ENCODE data around the gene PCSK5. TPM values are rescaled to one million over a fixed set of nuclear protein-coding genes. Genes with fewer than 3 reads are reported as not detected.

The PCSK5 gene
- polyA plus RNA-seq, 1 donor: 123 TPM

DNA sequence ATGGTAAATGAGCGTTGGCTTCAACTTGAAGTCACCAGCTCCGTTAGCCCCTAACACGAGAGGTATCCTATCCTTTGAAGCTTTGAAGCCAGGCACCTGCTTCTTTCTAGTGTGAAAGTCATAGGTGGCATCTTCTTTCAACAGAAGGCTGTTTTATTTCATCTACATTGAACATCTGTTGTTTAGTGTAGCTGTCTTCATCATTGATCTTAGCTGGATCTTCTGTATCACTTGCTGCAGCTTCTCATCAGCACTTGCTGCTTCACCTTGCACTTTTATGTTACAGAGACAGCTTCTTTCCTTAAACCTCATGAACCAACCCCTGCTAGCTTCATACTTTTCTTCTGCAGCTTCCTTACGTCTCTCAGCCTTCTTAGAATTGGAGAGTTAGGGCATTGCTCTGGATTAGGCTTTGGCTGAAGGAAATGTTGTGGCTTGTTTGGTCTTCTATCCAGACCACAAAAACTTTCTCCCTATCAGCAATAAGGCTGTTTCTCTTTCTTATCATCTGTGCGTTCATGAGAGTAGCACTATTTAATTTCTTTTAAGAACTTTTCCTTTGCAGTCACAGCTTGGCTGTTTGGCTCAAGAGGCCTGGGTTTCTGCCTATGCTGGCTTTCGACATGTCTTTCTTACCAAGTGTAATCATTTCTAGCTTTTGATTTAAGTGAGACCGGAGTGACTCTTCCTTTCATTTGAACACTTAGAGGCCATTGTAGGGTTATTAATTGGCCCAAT, 47.2 kb downstream of the PCSK5 start:
- DNase-seq: no peak
- no peak overlapping the region for H3K27ac ChIP-seq (ENCODE audit: low read length)
- H3K4me1 ChIP-seq (ENCODE audit: control insufficient read depth, insufficient read depth, low read length): peaks cover 6% of the 10 kb centered on the region
- H3K4me3 ChIP-seq (ENCODE audit: low read length): no peak overlapping the region
- H3K27me3 ChIP-seq (ENCODE audit: control insufficient read depth, insufficient read depth, low read length): no peaks in the 10 kb centered on the region
- no peaks in the 10 kb centered on the region for H3K9me3 ChIP-seq (ENCODE audit: control insufficient read depth, low read depth, low read length)
- H3K36me3 ChIP-seq (ENCODE audit: control insufficient read depth, insufficient read depth, low read length): peaks cover 58% of the 10 kb centered on the region
- 86% methylated on average over 1 of the region's 7 CpGs for WGBS (ENCODE audit: insufficient coverage, low lambda C conversion rate)

DNA sequence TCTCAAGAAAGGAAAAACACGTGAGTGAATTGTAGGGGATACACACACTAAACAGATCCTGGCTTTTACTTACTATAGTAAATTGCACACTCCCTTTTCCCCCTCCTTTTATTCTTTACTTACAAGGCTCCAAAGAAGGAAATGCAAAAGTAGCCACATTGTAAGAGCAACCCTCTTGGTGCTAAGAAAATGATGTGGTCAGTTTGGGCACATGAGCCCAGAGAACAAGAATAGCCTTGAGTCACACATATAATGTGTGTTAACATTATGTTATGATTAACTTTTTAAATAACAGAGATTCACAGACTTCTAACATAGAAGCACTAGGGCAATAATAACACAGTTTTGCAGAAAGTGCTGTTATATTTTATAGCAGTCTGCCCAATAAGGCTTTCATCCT, 48.5 kb downstream of the PCSK5 start:
- Histone ChIP-seq H3K4me1 (ENCODE audit: control insufficient read depth, insufficient read depth, low read length) (peaks cover 5% of the 10 kb centered on the region), H3K27me3 (ENCODE audit: control insufficient read depth, insufficient read depth, low read length) (no peaks in the 10 kb centered on the region), H3K4me3 (ENCODE audit: low read length) (no peak overlapping the region), H3K27ac (ENCODE audit: low read length) (no peak overlapping the region), H3K36me3 (ENCODE audit: control insufficient read depth, insufficient read depth, low read length) (peaks cover 48% of the 10 kb centered on the region), H3K9me3 (ENCODE audit: control insufficient read depth, low read depth, low read length) (no peaks in the 10 kb centered on the region)
- WGBS (ENCODE audit: insufficient coverage, low lambda C conversion rate): no CpG with 5 or more reads among the region's 1 CpG
- no peak for DNase-seq

DNA sequence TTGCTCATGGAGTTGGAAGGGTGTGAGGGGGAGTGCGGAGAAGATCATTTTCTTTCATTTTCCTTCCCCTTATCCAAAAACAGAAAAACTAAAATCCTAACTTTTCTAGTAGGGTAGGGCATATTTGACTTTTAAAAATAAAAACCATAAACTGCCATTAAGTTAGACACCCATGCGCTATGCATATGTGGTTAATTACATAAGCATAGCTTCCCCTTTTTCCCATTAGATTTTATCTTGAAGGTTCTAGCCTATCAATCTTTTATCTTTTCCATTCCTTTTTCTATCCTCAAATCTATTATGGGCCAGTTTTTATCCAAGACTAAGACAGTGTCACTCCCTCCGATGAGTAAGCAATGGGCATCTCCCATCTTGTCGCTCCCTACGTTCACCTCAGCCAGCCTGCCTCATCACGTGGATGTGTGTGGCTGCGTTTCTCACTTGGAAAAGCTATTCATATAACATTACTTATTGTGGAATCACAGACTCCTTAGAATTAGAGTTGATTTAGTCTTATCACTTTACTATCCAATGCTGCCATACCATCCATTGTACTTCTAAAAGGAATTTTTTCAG, 49.2 kb downstream of the PCSK5 start:
- no peak overlapping the region for H3K4me3 ChIP-seq (ENCODE audit: low read length)
- DNase-seq: no peak
- peaks cover 2% of the 10 kb centered on the region for H3K4me1 ChIP-seq (ENCODE audit: control insufficient read depth, insufficient read depth, low read length)
- H3K27me3 ChIP-seq (ENCODE audit: control insufficient read depth, insufficient read depth, low read length): no peaks in the 10 kb centered on the region
- peaks cover 41% of the 10 kb centered on the region for H3K36me3 ChIP-seq (ENCODE audit: control insufficient read depth, insufficient read depth, low read length)
- H3K9me3 ChIP-seq (ENCODE audit: control insufficient read depth, low read depth, low read length): no peaks in the 10 kb centered on the region
- no peak overlapping the region for H3K27ac ChIP-seq (ENCODE audit: low read length)
- WGBS (ENCODE audit: insufficient coverage, low lambda C conversion rate): 100% methylated on average over 2 of the region's 7 CpGs

DNA sequence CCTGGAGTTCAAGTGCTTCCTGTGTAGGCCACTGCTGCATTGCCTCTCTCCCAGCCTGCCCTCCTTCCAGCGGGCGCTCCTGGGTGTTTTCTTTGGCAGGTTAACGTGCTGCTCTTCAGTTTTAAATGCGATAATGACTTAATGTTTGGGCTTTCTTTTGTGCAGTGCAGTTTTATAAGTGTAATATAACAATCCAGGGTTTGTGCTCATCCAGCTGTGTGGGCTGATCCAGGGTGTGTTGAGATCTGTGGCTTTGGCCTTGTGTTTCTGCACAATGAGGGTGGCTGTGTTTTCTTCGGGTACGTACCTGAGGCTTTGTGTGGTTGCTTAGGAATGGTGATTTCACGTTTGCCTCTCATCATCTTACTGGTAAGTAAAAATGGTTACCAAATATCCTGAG, 50.6 kb downstream of the PCSK5 start:
- H3K9me3 ChIP-seq (ENCODE audit: control insufficient read depth, low read depth, low read length): no peaks in the 10 kb centered on the region
- H3K4me3 ChIP-seq (ENCODE audit: low read length): no peak overlapping the region
- peaks cover 2% of the 10 kb centered on the region for H3K4me1 ChIP-seq (ENCODE audit: control insufficient read depth, insufficient read depth, low read length)
- WGBS (ENCODE audit: insufficient coverage, low lambda C conversion rate): no CpG with 5 or more reads among the region's 7 CpGs
- peaks cover 36% of the 10 kb centered on the region for H3K36me3 ChIP-seq (ENCODE audit: control insufficient read depth, insufficient read depth, low read length)
- DNase-seq: no peak
- H3K27ac ChIP-seq (ENCODE audit: low read length): no peak overlapping the region
- no peaks in the 10 kb centered on the region for H3K27me3 ChIP-seq (ENCODE audit: control insufficient read depth, insufficient read depth, low read length)

GRCh38 chr9:75941577-75942311, 51.3 kb downstream of the PCSK5 start:
- no peak for DNase-seq
- Histone ChIP-seq H3K4me1 (ENCODE audit: control insufficient read depth, insufficient read depth, low read length) (peaks cover 2% of the 10 kb centered on the region), H3K9me3 (ENCODE audit: control insufficient read depth, low read depth, low read length) (no peaks in the 10 kb centered on the region), H3K27me3 (ENCODE audit: control insufficient read depth, insufficient read depth, low read length) (no peaks in the 10 kb centered on the region), H3K27ac (ENCODE audit: low read length) (no peak overlapping the region), H3K4me3 (ENCODE audit: low read length) (no peak overlapping the region), H3K36me3 (ENCODE audit: control insufficient read depth, insufficient read depth, low read length) (peaks cover 33% of the 10 kb centered on the region)
- WGBS (ENCODE audit: insufficient coverage, low lambda C conversion rate): no CpG with 5 or more reads among the region's 16 CpGs

DNA sequence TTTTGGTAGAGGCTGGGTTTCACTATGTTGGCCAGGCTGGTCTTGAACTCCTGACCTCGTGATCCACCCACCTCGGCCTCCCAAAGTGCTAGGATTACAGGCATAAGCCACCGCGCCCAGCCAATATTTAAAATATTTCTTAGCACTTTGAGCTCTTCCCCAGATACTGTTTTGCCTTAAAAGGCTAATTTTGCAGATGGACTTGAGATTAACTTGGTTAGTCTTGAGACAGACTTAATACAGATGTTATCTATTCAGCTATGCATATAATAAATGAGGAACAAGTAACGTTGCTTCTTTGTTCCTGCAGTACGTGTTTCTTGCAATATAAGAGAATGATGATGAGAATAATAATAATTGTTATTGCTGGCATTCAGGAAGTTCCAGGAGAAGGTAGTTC, 56.3 kb downstream of the PCSK5 start:
- H3K27me3 ChIP-seq (ENCODE audit: control insufficient read depth, insufficient read depth, low read length): no peaks in the 10 kb centered on the region
- peaks cover 16% of the 10 kb centered on the region for H3K36me3 ChIP-seq (ENCODE audit: control insufficient read depth, insufficient read depth, low read length)
- H3K4me1 ChIP-seq (ENCODE audit: control insufficient read depth, insufficient read depth, low read length): peaks cover 8% of the 10 kb centered on the region
- no peak for DNase-seq
- H3K9me3 ChIP-seq (ENCODE audit: control insufficient read depth, low read depth, low read length): no peaks in the 10 kb centered on the region
- H3K4me3 ChIP-seq (ENCODE audit: low read length): no peak overlapping the region
- no peak overlapping the region for H3K27ac ChIP-seq (ENCODE audit: low read length)
- WGBS (ENCODE audit: insufficient coverage, low lambda C conversion rate): 80% methylated on average over 1 of the region's 6 CpGs

DNA sequence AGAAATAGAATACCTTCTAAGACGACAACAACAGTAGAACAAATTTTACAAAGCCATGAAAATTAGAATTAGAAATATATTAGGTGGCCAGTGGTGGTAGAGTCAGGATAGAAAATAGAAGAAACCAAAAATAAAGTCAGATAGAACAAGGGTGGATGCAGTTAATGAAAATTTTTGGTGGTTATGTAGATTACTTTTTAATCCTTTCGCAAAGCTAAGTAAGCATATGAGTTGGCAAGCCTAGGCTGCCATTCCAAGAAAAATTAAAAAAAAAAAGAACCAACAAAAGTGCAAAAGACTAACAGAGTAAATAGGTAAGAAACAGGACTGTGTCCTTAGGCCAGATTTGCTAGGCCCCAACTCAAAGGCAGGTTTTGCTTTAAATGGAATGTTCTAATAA, 56.8 kb downstream of the PCSK5 start:
- DNase-seq: no peak
- 100% methylated on average over 1 of the region's 2 CpGs for WGBS (ENCODE audit: insufficient coverage, low lambda C conversion rate)
- Histone ChIP-seq H3K9me3 (ENCODE audit: control insufficient read depth, low read depth, low read length) (no peaks in the 10 kb centered on the region), H3K4me3 (ENCODE audit: low read length) (no peak overlapping the region), H3K27me3 (ENCODE audit: control insufficient read depth, insufficient read depth, low read length) (no peaks in the 10 kb centered on the region), H3K4me1 (ENCODE audit: control insufficient read depth, insufficient read depth, low read length) (peaks cover 12% of the 10 kb centered on the region), H3K36me3 (ENCODE audit: control insufficient read depth, insufficient read depth, low read length) (peaks cover 15% of the 10 kb centered on the region), H3K27ac (ENCODE audit: low read length) (peak overlapping the region; percentile 31)

DNA sequence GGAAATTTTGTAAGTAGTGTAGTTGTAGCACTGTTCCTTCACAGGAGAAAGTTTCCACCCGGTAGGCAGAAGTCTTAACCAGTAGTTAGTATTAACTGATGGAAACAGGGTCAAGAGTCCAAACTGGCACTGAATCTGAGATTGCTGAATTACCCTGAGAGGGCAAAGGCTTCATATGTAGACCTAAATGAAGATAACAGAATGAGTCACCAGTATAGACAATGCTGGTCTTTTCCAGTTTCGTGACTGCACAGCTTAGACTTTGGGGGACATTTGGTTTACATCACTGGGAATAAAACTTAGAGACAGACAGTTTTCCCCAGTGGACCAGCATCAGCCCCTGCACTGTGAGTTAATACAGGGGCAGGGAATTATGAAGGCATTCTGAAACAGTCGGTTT, 60.5 kb downstream of the PCSK5 start:
- Histone ChIP-seq H3K4me3 (ENCODE audit: low read length) (no peak overlapping the region), H3K9me3 (ENCODE audit: control insufficient read depth, low read depth, low read length) (no peaks in the 10 kb centered on the region), H3K36me3 (ENCODE audit: control insufficient read depth, insufficient read depth, low read length) (peaks cover 21% of the 10 kb centered on the region), H3K27me3 (ENCODE audit: control insufficient read depth, insufficient read depth, low read length) (no peaks in the 10 kb centered on the region), H3K27ac (ENCODE audit: low read length) (peak overlapping the region; percentile 77), H3K4me1 (ENCODE audit: control insufficient read depth, insufficient read depth, low read length) (peaks cover 49% of the 10 kb centered on the region)
- peak; percentile 88 to 96 for DNase-seq
- no CpG with 5 or more reads among the region's 3 CpGs for WGBS (ENCODE audit: insufficient coverage, low lambda C conversion rate)

GRCh38 chr9:75953218-75953617, 62.7 kb downstream of the PCSK5 start:
- peaks cover 64% of the 10 kb centered on the region for H3K4me1 ChIP-seq (ENCODE audit: control insufficient read depth, insufficient read depth, low read length)
- no peaks in the 10 kb centered on the region for H3K27me3 ChIP-seq (ENCODE audit: control insufficient read depth, insufficient read depth, low read length)
- H3K9me3 ChIP-seq (ENCODE audit: control insufficient read depth, low read depth, low read length): no peaks in the 10 kb centered on the region
- H3K36me3 ChIP-seq (ENCODE audit: control insufficient read depth, insufficient read depth, low read length): peaks cover 18% of the 10 kb centered on the region
- WGBS (ENCODE audit: insufficient coverage, low lambda C conversion rate): 43% methylated on average over 1 of the region's 2 CpGs
- DNase-seq: peak; percentile 86 to 94
- H3K27ac ChIP-seq (ENCODE audit: low read length): peak overlapping the region; percentile 77
- H3K4me3 ChIP-seq (ENCODE audit: low read length): no peak overlapping the region

- H3K36me3 ChIP-seq (ENCODE audit: control insufficient read depth, insufficient read depth, low read length): peaks cover 25% of the 10 kb centered on the region
- peaks cover 65% of the 10 kb centered on the region for H3K4me1 ChIP-seq (ENCODE audit: control insufficient read depth, insufficient read depth, low read length)
- peak overlapping the region; percentile 77 for H3K27ac ChIP-seq (ENCODE audit: low read length)
- DNase-seq: peak; percentile 26 to 41
- WGBS (ENCODE audit: insufficient coverage, low lambda C conversion rate): no CpG with 5 or more reads among the region's 1 CpG
- no peak overlapping the region for H3K4me3 ChIP-seq (ENCODE audit: low read length)
- H3K27me3 ChIP-seq (ENCODE audit: control insufficient read depth, insufficient read depth, low read length): no peaks in the 10 kb centered on the region
- no peaks in the 10 kb centered on the region for H3K9me3 ChIP-seq (ENCODE audit: control insufficient read depth, low read depth, low read length)
Measured at GRCh38 chr9:75956161-75956560, 65.7 kb downstream of the PCSK5 start.

Data from large intestine (tissue), 3 donors.